HG03175 (cell line): ENCODE results near the gene ZFP36.

ENCODE experiments used
- ATAC-seq: cut with Tn5 transposase; IDR thresholded peaks from one replicate; pipeline ENCODE4 v1.9.1; 2021; ENCODE audit warnings: mild to moderate bottlenecking, moderate library complexity; ENCODE audit not compliant: unreplicated experiment

The ZFP36 gene

DNA sequence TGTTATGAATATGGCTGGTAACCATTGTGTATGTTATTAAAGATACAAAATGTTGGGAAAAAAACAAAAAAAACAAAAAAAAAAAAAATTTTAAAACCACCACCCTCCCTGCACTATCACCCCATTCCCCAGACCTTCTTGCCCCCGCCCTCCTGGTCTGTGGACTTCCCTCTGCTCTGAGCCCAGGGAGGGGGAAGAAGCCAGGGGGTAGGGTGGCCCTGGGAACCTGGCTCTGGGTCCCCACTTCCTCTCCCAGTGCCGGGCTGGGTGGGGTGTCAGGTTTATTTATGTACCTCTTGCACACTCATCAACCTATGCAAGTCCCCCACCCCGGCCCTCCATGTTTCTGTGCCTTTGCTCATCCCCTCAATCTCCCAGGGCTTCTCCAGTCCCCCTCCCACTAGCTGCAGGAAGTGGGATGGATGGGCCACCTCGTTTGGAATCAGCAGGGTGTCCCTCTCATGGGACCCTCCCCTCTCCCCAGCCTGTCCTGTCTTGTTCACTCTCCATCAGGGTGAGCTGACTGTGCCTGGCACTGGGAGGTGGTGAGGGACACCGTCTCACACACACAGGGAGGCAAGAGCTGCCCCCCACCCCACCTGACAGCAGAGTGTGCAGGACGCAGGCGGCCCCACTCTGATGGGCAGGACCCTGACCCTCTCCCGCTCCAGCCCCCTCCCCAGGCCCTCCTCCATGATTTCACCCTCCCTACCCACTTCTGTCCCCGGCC, 21.6 kb upstream of the ZFP36 start:
- ATAC-seq, result no peak

DNA sequence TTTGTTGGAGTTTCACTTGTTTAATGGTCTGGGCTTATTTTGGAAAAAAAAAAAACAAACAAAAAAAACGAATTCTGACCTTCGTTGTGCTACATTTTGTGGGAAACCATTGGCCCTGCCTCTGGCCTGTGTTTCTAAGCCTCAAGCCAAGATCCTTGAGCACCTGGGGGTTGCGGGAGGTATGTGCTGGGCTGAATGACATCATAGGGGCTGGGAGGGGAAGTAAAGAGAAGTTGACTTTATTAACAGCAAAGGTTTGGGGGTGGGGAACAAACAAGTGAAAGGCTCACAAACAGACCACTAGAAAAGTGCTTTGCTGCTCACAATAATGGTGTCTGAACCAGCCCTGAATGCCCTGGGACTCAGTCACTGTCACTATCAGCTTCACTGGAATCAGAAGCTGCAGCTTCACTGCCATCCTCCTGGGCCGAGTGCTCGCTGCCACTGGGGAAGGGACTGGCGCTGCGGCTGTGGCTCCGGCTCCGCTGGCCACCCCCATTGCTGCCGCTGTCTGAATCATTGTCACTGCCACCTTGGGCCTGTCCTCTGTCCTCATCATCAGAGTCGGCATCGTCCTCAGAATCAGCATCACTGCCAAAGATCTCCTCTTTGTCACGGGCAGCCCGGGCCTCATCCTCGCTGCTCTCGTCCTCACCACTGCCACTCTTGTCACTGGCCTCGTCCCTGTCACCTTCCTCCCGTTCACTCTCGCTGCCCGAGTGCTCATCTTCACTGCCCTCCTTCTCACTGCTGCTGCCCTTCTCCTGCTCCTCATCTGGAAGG, 20.8 kb upstream of the ZFP36 start:
- ATAC-seq, result no peak

DNA sequence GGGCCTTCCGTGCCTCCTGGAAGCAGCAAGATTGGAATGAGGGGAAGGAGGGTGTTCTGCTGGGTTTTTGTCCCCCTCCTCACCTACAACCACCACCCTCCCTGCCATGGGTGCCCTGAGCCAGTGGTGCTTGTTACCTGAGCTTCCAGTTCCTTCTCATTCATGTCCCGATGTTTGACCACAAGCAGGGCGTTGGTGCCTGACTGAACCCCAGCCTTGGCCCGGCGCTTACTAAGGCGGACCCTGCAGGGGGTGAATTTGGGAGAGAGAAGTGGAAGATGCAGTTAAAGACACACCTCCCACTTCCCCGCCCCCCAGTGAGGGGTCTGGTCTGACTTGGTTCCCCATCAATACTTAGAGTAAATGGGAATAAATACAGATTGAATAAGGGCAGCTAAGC, 20.1 kb upstream of the ZFP36 start:
- ATAC-seq, result no peak

DNA sequence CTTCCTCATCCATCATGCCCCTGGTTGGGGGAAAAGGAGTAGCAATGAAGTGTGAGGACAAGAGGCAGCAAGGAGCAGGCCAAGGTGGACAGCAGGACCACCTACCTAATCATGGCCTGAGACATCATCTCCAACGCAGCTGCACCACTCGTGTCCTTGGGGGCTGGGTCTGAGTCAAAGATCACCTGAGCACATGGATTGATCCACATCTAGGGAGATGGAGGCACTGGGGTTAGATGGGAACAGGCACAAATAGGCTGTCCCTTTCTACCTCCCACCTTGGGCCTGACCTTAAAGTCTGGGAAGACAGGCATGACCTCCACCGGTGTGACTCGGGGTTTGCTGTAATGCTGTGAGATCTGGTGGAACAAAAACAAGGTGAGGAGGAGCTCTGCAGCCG, 18.0 kb upstream of the ZFP36 start:
- no peak for ATAC-seq

DNA sequence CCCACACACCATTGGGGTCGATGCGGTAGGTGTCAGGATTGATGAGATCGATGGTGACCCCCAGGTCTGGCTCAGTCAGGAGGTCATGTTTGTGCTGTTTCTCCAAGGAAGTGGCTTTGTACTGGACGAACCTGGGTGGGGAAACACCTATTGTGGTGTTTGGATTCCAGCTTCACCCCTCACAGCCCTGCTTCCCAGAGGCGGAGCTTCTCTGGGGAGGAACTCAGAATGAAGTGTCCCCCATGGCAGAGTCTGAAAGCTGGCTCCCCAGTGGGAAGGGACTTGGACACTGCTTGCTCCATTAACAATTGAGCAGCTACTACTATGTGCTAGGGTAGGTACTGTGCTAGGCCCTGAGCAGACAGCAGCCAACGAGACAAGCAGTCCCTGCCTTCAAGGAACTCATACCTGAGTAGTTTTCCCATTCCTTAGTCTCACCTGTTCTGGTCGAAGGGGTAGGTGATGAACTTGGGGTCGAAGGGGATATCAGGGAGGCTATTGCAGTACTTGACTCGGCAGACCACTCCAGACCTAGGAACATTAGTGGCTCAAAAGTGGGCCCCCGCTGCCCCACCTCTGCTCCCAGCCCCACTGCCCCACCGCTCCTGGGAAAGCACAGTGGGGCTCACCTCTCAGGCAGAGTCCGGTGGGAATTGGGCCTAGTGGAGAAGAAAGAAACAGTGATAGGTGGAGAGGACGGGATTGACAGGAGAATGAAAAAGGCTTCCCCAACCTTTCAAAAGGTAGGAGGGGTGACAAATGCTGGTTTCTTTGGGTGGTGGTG, 16.8 kb upstream of the ZFP36 start:
- no peak for ATAC-seq

DNA sequence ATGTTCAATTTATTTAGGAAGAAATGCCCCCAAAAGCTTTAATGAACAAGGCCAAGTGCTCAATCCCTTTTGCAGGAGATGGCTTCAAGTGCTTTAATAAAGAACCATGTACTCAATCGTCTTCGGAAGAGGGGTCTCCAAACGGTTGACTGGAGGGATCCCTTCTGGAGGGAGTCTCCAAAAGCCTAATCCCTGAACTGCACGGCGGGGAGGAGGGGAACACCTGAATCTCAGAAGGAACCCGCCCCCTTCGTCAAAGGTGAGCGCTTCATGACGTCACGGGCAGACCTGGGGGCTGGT, 16.2 kb upstream of the ZFP36 start:
- no peak for ATAC-seq

DNA sequence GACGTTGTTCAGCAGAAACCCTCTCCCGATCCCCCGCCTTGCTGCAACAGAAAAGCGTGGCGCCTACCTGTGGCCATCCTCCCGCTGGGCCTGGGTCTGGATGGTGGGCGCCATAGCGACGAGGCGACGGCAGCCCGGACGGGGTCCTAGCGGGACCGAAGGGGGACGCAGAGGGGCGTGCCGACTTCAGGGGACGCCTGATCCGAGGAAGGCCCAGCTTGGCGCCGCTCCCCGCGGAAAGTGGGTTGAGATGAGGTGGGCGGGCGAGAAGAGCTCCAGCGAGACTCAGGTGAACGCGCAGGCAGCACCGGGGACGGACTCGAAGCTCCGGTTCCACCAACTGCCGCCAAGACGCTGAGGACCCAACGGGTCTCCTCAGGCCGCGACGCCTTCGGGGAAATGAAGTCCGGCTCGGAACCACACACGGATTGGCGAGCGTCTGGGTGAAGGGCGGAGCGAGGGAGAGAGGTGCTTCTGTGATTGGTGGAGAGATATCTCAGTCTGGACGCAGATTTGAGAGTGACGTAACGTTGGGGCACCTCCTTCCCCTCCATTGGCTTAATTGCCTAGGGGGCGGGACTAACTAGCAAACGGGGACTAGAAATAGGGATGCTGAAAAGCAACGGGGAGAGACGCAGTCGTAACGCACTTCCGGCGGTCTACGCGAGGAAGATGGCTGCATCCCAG, 15.8 kb upstream of the ZFP36 start, which contains the start of the genes MED29 and PAF1:
Gene MED29, plus strand, starts transcription at position 628 of the 687 bp plus-strand sequence. Its CDS starts 45 bp downstream, at position 673.
Gene PAF1, minus strand, starts transcription at position 356 of the 687 bp plus-strand sequence. Its CDS starts 242 bp downstream, at position 114.
- peak; percentile 94 for ATAC-seq

DNA sequence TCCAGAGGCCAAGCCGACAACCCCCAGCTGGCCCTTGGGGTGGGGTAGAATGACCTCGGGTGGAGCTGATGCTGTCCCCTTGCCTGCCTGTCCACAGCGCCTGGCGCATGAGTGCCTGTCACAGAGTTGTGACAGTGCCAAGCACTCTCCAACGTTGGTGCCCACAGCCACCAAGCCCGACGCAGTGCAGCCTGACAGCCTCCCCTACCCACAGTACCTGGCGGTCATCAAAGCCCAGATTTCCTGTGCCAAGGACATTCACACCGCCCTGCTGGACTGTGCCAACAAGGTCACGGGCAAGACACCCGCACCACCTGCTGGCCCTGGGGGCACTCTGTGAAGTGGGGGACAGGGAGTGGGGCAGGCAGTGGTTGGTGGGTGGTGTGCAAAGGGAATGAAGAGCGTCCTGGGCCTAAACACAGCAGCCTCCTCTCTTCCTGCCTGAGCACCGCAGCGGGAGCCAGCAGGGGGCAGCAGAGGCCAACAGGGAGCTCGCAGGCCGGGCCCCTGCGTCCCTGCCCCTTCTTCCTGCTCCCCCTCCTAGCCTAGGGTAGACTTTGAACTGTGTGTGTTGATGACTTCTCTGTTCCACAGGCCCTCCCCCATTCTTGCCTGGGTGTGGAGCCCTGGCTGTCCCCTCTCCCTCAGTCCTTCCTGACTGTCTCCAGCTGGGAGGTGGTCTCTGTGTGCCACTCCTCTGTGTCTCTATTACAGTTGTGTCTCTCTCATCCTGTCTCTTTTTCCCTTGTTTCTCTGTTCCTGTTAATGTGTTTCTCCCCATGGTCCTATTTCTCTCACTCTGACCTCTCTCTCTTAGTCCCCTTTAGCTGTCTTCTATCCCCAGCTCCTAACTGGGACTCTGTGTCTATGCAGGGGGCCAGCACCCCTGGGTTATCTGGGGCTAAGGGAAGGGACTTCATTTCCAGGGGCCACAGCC, 9.0 kb upstream of the ZFP36 start:
- peak; percentile 47 for ATAC-seq

DNA sequence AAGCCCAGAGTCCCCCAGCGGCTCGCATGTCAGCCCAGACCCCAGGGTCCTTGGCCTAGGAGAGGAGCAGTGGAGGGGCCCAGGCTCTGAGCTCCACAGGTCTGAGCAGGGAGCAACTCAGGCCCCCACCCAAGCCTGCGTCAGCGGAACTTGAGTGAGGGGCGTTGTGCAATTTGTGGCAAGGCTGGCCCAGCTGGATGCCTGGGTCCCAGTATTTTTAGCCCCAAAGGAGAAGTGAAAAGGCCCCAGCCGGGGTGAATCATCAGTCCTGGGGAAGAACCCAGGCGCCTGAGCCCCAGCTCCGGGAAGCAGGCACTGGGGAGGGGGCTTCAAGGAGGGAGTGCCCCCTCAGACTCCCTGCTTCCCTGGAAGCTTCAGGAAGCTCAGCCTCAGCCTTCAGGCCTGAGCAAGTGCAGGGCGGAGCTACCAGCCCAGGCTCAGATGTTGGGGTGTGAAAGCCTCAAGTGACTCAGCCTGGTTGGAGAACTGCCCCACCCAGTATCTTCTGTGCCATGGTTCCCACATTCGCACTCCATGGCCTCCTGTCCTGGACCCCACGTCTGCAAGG, 8.3 kb upstream of the ZFP36 start:
- no peak for ATAC-seq

DNA sequence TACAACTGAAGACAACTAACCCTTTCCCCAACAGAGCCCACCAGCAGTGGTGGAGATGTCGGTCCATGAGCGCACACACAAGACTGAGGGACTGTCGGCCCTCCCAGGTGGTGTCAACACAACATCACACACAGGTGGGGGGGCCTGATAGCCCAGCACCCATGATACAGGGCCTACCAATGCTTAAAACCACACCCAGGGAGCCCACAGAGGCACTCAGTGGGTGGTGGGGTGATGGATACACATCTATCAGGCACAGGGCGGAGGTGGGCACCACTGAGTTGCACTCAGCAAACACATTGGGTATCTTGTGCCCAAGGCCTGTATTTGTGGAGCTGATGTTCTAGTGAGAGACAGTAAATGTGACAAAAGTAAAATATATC, 7.0 kb upstream of the ZFP36 start:
- no peak for ATAC-seq

DNA sequence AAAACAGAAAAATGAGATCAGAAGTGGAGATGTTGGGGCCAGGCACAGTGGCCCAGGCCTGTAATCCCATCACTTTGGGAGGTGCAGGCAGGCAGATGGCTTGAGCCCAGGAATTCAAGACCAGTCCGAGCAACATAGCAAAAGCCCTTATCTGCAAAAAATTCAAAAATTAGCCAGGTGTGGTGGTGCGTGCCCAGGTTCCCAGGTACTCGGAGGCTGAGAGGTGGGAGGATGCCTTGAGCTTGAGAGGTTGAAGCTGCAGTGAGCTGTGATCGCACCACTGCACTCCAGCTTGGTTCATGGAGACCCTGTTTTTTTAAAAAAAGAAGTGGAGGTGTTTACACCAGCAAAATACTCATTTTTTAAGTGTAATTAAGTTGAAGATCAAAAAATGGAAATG, 6.6 kb upstream of the ZFP36 start:
- no peak for ATAC-seq

DNA sequence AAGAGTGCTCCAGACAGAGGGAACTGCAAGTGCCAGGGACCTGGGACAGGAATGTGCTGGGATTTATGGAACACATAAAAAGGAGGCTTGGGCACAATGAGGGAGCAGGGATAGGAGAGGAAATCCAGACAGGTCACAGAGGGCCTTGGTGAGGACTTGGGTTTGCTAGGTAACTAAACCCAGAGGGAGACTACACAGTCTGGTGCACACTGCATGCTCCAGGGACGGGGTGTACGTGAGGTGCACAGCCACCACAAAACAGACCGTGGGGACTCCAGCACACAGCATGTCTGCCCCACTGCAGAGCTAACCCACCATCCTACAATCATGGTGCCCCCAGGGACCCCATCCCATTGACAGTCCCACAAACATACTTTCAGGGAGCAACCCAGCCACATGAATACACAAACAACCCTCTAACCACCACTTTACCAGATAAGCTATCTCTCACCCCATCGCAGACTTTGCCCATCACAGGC, 5.5 kb upstream of the ZFP36 start:
- no peak for ATAC-seq

DNA sequence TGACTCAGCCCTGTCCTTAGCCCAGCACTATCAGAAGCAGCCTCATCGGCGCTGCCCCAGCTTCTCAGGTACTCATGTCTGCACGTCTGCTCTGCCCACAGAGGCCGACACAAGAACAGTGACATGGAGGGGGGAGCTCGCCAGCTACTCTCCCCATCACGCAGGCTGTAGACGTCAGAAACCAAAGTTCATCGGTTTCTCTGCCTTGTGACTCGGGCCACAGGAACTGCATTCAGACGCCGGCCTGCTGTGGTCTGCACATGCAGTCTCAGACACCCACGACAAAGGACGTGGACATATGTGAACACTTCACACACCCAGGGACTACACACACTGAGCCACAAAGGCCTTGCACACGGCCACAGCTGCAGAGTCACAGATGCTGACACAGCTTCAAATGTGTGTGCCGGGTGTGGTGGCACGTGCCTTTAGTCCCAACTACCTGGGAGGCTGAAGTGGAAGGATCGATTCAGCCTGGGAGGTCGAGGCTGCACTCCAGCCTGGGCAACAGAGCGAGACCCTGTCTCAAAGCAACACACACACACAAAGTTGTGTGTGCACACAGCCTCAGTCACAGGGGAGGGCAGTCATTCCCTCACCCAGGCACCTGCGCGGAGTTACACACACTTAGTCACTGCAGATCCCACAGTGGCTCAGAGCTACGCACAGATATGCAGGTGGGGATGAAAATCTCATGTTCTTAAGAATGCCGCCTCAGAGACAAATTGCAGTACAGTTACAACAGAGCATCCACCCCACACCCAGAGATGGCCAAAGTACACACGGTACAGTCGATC, 4.9 kb upstream of the ZFP36 start:
- peak; percentile 30 for ATAC-seq

DNA sequence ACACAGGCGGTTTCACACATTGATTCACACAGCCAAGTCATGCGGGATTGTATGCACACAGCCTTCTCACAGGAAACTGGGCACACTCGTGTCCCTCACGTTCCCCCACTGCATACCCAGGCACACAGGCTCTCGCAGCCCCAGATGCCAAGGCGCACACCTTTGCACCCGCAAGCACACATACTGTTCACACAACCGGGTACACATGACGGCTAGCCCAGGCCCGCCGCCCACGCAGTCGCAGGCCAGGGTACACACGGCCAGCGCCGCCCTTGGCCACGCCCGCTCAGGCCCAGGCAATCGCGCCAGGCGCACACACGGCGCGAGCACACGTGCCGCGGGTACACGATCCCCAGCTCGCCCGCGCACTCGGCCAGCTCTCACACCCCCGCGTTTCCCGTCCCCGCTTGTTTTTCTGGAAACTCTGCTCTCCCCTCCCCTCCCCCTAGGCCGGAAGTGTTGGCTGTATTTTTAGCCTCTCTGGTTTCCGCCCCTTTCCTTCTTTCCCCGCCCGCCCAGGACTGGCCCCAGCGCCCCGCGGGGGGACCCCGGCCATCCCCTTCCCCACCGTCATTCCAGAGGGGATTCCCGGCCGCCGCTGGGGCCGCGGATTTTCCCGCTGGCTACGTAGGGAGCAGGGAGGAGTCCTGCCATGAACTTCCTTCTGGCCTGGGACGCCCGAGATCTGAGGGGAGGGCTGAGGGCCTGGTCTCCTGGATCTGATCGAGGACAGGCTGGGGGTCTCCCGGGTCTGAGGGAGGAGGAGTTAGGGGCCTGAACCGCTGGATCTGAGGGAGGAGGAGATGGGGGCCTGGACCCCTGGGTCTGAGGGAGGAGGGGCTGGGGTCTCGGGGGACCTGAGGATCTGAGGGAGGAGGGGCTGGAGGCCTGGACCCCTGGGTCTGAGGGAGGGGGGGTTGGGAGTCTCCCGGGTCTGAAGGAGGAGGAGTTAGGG, 4.0 kb upstream of the ZFP36 start:
- ATAC-seq, result peak; percentile 19

DNA sequence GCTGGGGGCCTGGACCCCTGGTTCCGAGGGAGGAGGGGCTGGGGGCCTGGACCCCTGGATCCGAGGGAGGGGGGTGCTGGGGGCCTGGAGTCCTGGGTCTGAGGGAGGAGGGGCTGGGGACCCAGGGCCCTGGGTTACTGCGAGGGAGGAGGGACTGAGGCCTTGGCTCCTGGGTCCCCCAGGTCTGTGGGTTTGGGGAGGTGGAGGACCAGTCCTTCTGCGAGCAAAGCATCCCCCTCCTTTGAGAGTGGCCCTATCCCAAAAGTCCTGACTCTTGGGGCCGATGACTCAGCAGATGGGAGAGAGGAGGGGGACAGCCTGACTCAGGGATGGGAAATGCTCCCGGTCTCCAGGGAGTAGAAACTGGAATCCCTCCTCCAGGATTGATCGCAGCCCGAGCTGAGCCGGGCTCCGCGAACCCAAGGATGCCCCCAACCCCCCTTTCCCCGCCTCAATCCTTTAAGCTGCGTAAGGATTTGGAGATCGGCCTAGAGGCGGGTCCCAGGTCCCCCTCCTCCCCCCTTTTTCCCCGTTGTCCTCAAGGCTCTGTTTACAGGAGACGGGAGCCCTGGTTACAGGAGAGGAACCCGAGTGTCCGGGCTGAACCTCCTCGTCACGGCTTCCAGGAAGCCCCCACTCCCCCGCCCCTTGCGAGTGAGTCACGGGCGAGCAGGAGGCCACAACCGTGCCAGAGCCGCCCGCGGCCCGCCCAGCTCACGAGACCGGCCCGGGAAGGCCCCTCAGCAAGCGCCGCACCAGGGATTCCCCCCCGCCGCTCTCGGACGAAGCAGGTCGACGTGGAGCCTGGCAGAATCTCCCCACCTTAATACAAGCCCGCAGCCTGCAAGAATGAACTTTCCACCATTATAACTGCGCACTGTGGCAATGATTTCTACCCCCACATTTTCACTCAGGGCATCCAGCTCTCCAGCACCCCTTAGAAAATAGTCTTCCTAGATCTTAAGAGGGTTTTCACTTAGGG, 3.0 kb upstream of the ZFP36 start:
- peak; percentile 28 for ATAC-seq

DNA sequence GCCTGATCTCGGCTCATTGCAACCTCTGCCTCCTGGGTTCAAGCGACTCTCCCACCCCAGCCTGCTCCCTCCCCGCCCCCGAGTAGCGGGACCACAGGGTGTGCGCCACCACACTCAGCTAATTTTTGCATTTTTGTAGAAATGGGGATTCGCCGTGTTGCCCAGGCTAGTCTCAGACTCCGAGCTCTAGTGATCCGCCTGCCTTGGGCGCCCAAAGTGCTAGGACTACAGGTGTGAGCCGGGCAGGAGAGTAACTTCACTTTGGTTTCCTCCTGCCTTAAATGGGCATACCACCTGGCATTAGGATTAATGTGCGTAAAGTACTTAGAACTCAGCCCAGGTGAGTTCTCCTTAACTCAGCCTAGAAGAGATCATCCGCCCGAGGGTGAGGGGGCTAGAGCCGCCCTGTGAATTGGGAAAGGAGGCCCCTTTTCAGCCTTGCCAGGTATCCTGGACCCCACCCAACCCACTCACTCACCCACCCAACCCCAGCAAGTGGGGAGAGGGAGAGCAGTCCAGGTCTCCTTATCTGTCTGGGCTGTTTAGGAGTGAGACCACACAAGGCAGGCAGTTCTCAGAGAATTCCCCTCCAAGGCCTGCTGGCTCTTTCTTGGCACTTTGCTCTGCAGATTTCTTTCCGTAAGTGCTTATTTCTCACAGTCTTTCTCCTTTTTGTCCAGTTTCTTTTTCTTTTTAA, 1.2 kb upstream of the ZFP36 start:
- ATAC-seq, result no peak
